Large intestine (tissue), 3 donors: Measurements from ENCODE around the gene SNX15. TPM values are rescaled to one million over a fixed set of nuclear protein-coding genes. Genes with fewer than 3 reads are reported as not detected.
"Not testable (repeated sequence)": the region's sequence is repeated elsewhere in the genome, so short reads cannot be mapped to it uniquely, and the experiment has no call there.

Source experiments
- DNase-seq, 2 donors: peaks; one replicate each; pipeline versions ENCODE4 v3.0.0 to v3.0.0-alpha.2; 2013
- H3K27ac ChIP-seq: one replicate; pipeline ENCODE4 v1.5.1; 2013; ENCODE audit warnings: low read length
- H3K27me3 ChIP-seq: 2 replicates; pipeline ENCODE4 v1.6.1; 2013; ENCODE audit warnings: low read length; ENCODE audit not compliant: control insufficient read depth, insufficient read depth
- H3K36me3 ChIP-seq: 2 replicates; pipeline ENCODE4 v1.6.1; 2013; ENCODE audit warnings: low read length; ENCODE audit not compliant: control insufficient read depth, insufficient read depth
- H3K4me1 ChIP-seq: one replicate; pipeline ENCODE4 v1.6.1; 2013; ENCODE audit warnings: low read length; ENCODE audit not compliant: control insufficient read depth, insufficient read depth
- H3K4me3 ChIP-seq: one replicate; pipeline ENCODE4 v1.5.1; 2013; ENCODE audit warnings: low read length
- H3K9me3 ChIP-seq: one replicate; pipeline ENCODE4 v1.6.1; 2013; ENCODE audit warnings: mild to moderate bottlenecking, low read depth, low read length, moderate library complexity; ENCODE audit not compliant: control insufficient read depth
- WGBS: methylation state at CpG from one replicate; pipeline ENCODE4 v1.1.5; 2013; ENCODE audit warnings: low lambda C conversion rate; ENCODE audit not compliant: insufficient coverage; 5-methylcytosine and 5-hydroxymethylcytosine counted together
- polyA plus RNA-seq: library from polyadenylated mRNA; unstranded; fragments of 120-200 nt; gene quantifications from one replicate; pipeline ENCODE4 v1.2.1, GENCODE V29; 2013

Gene SNX15
- polyA plus RNA-seq, 1 donor = 37.7 TPM

DNA sequence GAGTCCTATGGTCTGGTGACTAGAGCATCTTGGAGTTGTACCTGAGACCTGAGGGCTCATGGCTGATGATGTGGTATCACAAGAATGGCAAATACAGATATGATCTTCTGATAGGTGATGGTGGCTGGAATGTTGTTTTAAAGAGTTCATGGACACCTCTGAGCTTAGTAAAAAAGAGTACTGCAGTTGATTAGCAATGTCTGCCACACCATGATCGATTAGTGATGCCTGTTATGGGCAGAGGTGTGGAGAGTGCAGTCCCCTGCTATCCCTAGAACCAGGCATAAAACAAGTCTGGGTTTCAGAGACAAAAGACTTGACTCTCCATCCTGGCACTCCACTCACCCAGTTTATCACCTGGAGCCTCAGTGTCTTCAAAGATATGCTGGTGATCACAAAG is 29.1 kb upstream of the SNX15 start:
- peaks cover 39% of the 10 kb centered on the region for H3K4me1 ChIP-seq
- no peak overlapping the region for H3K4me3 ChIP-seq
- H3K9me3 ChIP-seq = no peaks in the 10 kb centered on the region
- no peaks in the 10 kb centered on the region for H3K27me3 ChIP-seq
- peaks cover 9% of the 10 kb centered on the region for H3K36me3 ChIP-seq
- peak overlapping the region; percentile 99 for H3K27ac ChIP-seq
- WGBS = no CpG with 5 or more reads among the region's 1 CpG
- DNase-seq = peak in 1 of 2 donors; percentile 55

GRCh38 chr11:64998690-64999431 is 28.4 kb upstream of the SNX15 start:
- Histone ChIP-seq H3K4me3 (no peak overlapping the region), H3K27ac (peak overlapping the region; percentile 99), H3K36me3 (peaks cover 3% of the 10 kb centered on the region), H3K27me3 (no peaks in the 10 kb centered on the region), H3K9me3 (no peaks in the 10 kb centered on the region), H3K4me1 (peaks cover 39% of the 10 kb centered on the region)
- peak; percentile 86 to 94 for DNase-seq
- WGBS = no CpG with 5 or more reads among the region's 9 CpGs

DNA sequence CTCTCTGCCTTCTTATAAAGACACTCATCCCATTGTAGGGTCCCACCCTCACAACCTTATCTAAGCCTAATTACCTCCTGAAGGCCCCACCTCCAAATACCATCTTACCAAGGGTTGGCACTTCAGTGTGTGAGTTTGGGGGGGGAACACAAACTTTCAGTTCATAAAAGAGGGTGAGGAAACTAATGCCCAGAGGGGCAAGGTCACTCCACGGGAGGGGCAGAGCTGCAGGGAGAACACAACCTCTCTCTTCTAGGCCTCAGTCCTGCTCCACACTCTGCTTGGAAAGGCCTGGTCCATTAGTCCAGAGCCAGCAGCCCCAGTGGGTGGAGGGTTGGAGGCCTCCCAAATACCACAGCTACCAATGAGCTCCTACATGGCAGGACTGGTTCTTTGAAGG is 27.8 kb upstream of the SNX15 start:
- H3K4me1 ChIP-seq = peaks cover 39% of the 10 kb centered on the region
- DNase-seq = peak in 1 of 2 donors; percentile 20
- no peak overlapping the region for H3K4me3 ChIP-seq
- whole genome bisulfite sequencing = no CpG with 5 or more reads among the region's 1 CpG
- H3K27me3 ChIP-seq = no peaks in the 10 kb centered on the region
- no peaks in the 10 kb centered on the region for H3K36me3 ChIP-seq
- peak overlapping the region; percentile 99 for H3K27ac ChIP-seq
- no peaks in the 10 kb centered on the region for H3K9me3 ChIP-seq

GRCh38 chr11:65002706-65003105 is 24.5 kb upstream of the SNX15 start:
- no peak overlapping the region for H3K27ac ChIP-seq
- H3K27me3 ChIP-seq = no peaks in the 10 kb centered on the region
- WGBS = no CpG with 5 or more reads among the region's 5 CpGs
- no peak overlapping the region for H3K4me3 ChIP-seq
- peaks cover 21% of the 10 kb centered on the region for H3K4me1 ChIP-seq
- no peaks in the 10 kb centered on the region for H3K36me3 ChIP-seq
- no peaks in the 10 kb centered on the region for H3K9me3 ChIP-seq
- peak in 1 of 2 donors; percentile 26 for DNase-seq

DNA sequence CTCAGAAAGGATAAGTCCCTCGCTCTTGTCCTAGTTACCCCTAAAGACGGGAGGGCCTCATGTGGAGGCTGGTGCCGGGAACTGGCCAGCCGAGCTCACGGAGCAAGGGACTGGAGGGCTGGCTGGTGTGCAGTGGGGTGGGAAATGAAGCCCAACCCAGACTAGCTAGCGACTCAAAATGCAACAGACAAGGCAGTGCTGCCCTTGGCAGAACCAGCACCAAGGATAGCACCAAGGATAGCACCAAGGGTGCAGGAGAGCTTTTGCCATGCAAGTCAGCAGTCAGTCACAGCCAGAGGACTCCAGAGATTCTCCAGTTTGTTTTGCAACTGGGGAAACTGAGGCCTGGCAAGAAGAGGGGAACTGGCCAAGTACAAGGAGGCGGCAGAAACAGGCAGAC is 24.0 kb upstream of the SNX15 start:
- no CpG with 5 or more reads among the region's 7 CpGs for WGBS
- Histone ChIP-seq H3K27me3 (no peaks in the 10 kb centered on the region), H3K4me3 (no peak overlapping the region), H3K9me3 (no peaks in the 10 kb centered on the region), H3K36me3 (no peaks in the 10 kb centered on the region), H3K27ac (no peak overlapping the region), H3K4me1 (peaks cover 15% of the 10 kb centered on the region)
- DNase-seq = no peak

DNA sequence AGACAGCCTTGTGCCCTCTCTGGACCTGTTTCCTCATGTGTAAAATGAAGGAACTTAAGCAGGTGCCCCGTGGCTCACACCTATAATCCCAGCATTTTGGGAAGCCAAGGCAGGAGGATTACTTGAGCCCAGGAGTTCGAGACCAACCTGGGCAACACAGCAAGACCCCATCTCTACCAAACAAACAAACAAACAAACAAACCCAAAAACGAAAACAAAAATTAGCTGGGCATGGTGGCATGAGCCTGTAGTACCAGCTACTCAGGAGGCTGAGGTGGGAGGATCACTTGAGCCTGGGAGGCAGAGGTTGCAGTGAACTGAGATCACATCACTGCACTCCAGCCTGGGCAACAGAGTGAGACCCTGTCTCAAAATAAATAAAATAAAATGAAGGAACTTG is 23.3 kb upstream of the SNX15 start:
- not testable (repeated sequence) for H3K27ac ChIP-seq, H3K9me3 ChIP-seq, DNase-seq, H3K4me3 ChIP-seq, H3K4me1 ChIP-seq, H3K27me3 ChIP-seq, H3K36me3 ChIP-seq
- WGBS = 20% methylated on average over 1 of the region's 3 CpGs

DNA sequence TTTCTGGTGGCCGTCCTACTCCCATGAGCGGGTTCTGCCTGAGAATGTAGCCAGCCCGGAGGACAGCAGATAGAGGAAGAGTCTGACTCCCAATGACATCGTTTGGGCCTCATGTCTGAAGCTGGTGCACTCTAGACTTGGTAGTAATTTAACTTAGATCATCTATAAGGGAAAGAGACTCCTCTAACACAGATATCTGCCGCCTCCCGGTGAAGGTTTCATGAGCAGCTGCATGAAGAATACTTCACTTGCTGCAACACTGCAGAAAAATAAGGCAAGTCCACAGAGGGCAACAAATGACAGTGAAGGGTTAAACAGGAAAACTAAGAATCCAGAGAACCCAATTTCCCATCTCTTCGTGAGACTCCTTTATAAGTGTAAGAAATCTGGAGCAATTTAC is 19.2 kb upstream of the SNX15 start:
- no peak overlapping the region for H3K27ac ChIP-seq
- no peak for DNase-seq
- no peaks in the 10 kb centered on the region for H3K27me3 ChIP-seq
- no peak overlapping the region for H3K4me3 ChIP-seq
- H3K4me1 ChIP-seq = peaks cover 4% of the 10 kb centered on the region
- no CpG with 5 or more reads among the region's 7 CpGs for WGBS
- H3K9me3 ChIP-seq = no peaks in the 10 kb centered on the region
- no peaks in the 10 kb centered on the region for H3K36me3 ChIP-seq

GRCh38 chr11:65008873-65009272 is 18.4 kb upstream of the SNX15 start:
- DNase-seq = no peak
- Histone ChIP-seq H3K27me3 (no peaks in the 10 kb centered on the region), H3K4me3 (no peak overlapping the region), H3K4me1 (peaks cover 8% of the 10 kb centered on the region), H3K27ac (no peak overlapping the region), H3K36me3 (no peaks in the 10 kb centered on the region), H3K9me3 (no peaks in the 10 kb centered on the region)
- WGBS = no CpG with 5 or more reads among the region's 2 CpGs

DNA sequence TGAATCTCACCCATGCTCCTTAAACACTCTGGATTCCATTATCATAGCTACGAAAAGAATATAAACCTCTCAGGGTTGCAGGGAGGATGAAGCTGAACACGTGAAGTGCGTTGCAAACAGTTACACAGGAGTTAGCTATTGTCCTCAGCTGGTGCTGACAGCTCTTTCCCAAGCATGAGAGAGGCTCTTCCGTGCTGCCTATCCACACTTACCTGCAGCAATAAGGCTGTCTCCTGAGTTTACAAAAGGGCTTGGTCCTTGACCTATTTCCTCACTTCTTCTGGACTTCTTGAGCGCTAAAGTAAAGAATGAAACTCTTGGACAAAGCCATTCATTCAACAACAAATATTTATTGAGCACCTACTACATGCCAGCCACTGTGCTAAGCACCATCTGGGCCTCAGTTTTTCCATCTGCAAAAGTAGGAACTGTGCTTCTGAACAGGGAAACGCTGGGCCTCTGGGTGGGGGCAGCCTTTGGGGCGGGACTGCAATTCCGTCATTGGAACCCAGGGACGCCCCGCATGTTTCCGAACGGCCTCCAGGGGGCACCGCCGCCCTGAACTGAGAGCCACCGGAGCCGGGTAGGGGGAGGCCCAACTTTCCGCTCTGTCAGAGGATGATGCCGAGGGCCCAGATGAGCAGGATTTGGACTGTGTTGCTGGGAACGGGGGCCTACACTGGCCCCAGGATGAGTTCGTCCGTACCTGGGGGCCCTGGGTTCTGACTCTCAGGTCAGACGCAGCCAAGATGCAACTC is 13.9 kb upstream of the SNX15 start:
- peaks cover 8% of the 10 kb centered on the region for H3K4me1 ChIP-seq
- WGBS = no CpG with 5 or more reads among the region's 22 CpGs
- peak overlapping the region; percentile 100 for H3K27ac ChIP-seq
- peaks cover 13% of the 10 kb centered on the region for H3K36me3 ChIP-seq
- no peaks in the 10 kb centered on the region for H3K27me3 ChIP-seq
- peak; percentile 90 to 93 for DNase-seq
- no peaks in the 10 kb centered on the region for H3K9me3 ChIP-seq
- H3K4me3 ChIP-seq = peak overlapping the region; percentile 80

- Histone ChIP-seq H3K27ac (peak within 1 kb of the TSS; percentile 100), H3K36me3 (peaks cover 19% of the 10 kb centered on the region), H3K4me1 (peaks cover 8% of the 10 kb centered on the region), H3K27me3 (no peaks in the 10 kb centered on the region), H3K9me3 (no peaks in the 10 kb centered on the region), H3K4me3 (peak within 1 kb of the TSS; percentile 80)
- peak; percentile 89 to 95 for DNase-seq
- WGBS = no CpG with 5 or more reads among the region's 96 CpGs
Measured at GRCh38 chr11:65013888-65014725, 13.1 kb upstream of the SNX15 start, which contains the start of gene ARL2. TSS of gene ARL2 (plus strand) at chr11:65014160. CDS start at chr11:65014208, 48 bp downstream.
